Measurements from ENCODE around the gene MKS1. TPM values are rescaled to one million over a fixed set of nuclear protein-coding genes. Genes with fewer than 3 reads are reported as not detected.

MKS1 gene
- 10 to 100 TPM in 1 of 4 donors, 1 to 10 TPM in 3; 6.1 to 11.0 (median 8.4) TPM for total RNA-seq
- polyA plus RNA-seq: 1 to 10 TPM; 3.0 to 10.0 (median 6.6) TPM

DNA sequence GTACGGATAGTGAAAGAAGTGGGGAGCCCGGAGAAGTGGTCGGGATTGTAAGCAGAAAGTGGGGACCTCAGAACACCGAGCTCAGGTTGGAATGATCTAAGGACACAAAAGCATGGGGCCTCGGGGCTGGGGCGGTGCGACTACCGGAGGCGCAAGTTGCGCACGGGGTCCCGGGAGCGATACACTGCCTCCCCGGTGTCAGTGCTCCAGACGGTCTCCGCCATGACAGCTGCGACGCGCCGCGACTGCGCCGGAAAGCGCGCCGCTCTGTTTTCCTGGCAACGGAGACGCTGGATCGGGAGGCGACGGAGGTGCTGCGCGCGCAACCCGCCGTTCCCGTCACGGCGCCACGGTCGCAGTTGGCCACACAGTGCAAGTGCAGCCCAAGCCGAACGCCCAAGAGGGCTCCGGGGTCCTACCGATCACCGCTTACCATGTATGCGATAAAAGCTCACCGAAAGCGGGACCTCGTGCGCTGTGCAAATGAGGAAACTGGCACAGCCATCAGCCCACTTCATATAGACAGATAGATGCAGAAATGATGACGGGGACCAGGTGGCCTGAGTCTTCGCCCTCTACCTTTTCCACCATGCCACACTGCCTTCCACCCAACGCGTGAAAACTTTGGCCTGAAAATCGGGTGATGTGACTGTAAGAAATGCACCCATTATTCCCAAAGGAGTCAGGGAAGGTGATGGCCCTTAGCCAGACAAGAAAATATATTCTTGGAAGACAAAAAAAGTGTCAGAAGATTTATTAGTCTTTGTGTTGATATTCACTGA is at the start of gene MKS1:
MKS1 (minus strand) TSS at position 249 of the 782 bp plus-strand sequence; CDS start at position 224, 25 bp downstream.
- Histone ChIP-seq H3K4me3 (peak within 1 kb of the TSS; percentile 62 to 82 (median 78)), H3K27ac (peak within 1 kb of the TSS; percentile 68 to 89 (median 80)), H3K4me1 (peaks cover 0 to 11% (median 5%) of the 10 kb centered on the region in 4 donors), H3K27me3 (no peaks in the 10 kb centered on the region), H3K36me3 (peaks cover 0 to 28% (median 3%) of the 10 kb centered on the region in 4 donors), H3K9me3 (no peaks in the 10 kb centered on the region)
- 1 to 3% methylated on average over 56 of the region's 56 CpGs for WGBS, 2 donors
- intact Hi-C loops (cut with DNase I): loop anchor here (5.0 to 10.0 kb wide), 2 partner anchors 103 to 964 kb away; partner anchors contain the start of gene MSI2
- DNase-seq: peak; percentile 97
- TF ChIP-seq EP300 (IDR thresholded peaks at IDR 0.05) (no peak), POLR2A (IDR thresholded peaks at IDR 0.05) (peak in 1 of 2 donors; percentile 17), POLR2AphosphoS5 (IDR thresholded peaks at IDR 0.05) (peak; percentile 12 to 86 (median 78)), CTCF (IDR thresholded peaks at IDR 0.05) (peak; percentile 58 to 79 (median 71))

GRCh38 chr17:58268326-58268725 is 49.3 kb upstream of the MKS1 start:
- no peaks in the 10 kb centered on the region for H3K4me1 ChIP-seq
- H3K36me3 ChIP-seq: no peaks in the 10 kb centered on the region
- no peak for DNase-seq
- H3K27me3 ChIP-seq: peaks cover 0 to 30% (median 2%) of the 10 kb centered on the region in 3 donors
- WGBS, 2 donors: 86 to 89% methylated on average over 12 of the region's 12 CpGs
- no peak overlapping the region for H3K27ac ChIP-seq
- intact Hi-C loops (cut with DNase I): no loop called here
- TF ChIP-seq POLR2A (IDR thresholded peaks at IDR 0.05): no peak
- no peak for TF ChIP-seq CTCF (IDR thresholded peaks at IDR 0.05)
- TF ChIP-seq POLR2AphosphoS5 (IDR thresholded peaks at IDR 0.05): no peak
- TF ChIP-seq EP300 (IDR thresholded peaks at IDR 0.05): no peak
- no peak overlapping the region for H3K4me3 ChIP-seq
- no peaks in the 10 kb centered on the region for H3K9me3 ChIP-seq

GRCh38 chr17:58267347-58268324 is 48.6 kb upstream of the MKS1 start:
- 85 to 89% methylated on average over 22 of the region's 22 CpGs for WGBS, 2 donors
- Histone ChIP-seq H3K27ac (no peak overlapping the region), H3K27me3 (peaks cover 0 to 32% (median 3%) of the 10 kb centered on the region in 3 donors), H3K9me3 (no peaks in the 10 kb centered on the region), H3K36me3 (no peaks in the 10 kb centered on the region), H3K4me1 (no peaks in the 10 kb centered on the region), H3K4me3 (no peak overlapping the region)
- intact Hi-C loops (cut with DNase I): no loop called here
- TF ChIP-seq POLR2A (IDR thresholded peaks at IDR 0.05) (no peak), CTCF (IDR thresholded peaks at IDR 0.05) (no peak)
- DNase-seq: no peak

- peaks cover 0 to 32% (median 6%) of the 10 kb centered on the region in 3 donors for H3K27me3 ChIP-seq
- no peak for DNase-seq
- no peak for TF ChIP-seq CTCF (IDR thresholded peaks at IDR 0.05)
- TF ChIP-seq EP300 (IDR thresholded peaks at IDR 0.05): no peak
- TF ChIP-seq POLR2A (IDR thresholded peaks at IDR 0.05): no peak
- TF ChIP-seq POLR2AphosphoS5 (IDR thresholded peaks at IDR 0.05): no peak
These were observed 47.1 kb upstream of the MKS1 start for GRCh38 chr17:58265902-58266875.

More at GRCh38 chr17:58265902-58266875, 47.1 kb upstream of the MKS1 start:
- no peaks in the 10 kb centered on the region for H3K36me3 ChIP-seq
- H3K27ac ChIP-seq: no peak overlapping the region
- H3K4me3 ChIP-seq: no peak overlapping the region
- no peaks in the 10 kb centered on the region for H3K9me3 ChIP-seq
- H3K4me1 ChIP-seq: no peaks in the 10 kb centered on the region
- intact Hi-C loops (cut with DNase I): no loop called here
- 93 to 94% methylated on average over 7 of the region's 7 CpGs for WGBS, 2 donors

Measured in sigmoid colon (tissue), 7 donors.